Mesothelial cell of epicardium (in vitro differentiated cells): ENCODE measurements around the gene HNRNPDL. TPM values are rescaled to one million over a fixed set of nuclear protein-coding genes. Genes with fewer than 3 reads are reported as not detected.

Experiments
- DNase-seq, 2 experiments: peaks; one replicate each; pipeline ENCODE4 v3.0.0; 2021; ENCODE audit warnings: low spot score in 2 of 2; ENCODE audit not compliant: unreplicated experiment in 2 of 2
- H3K27ac Mint-ChIP-seq: 2 replicates; pipeline ENCODE4 v1.8.0; 2021; ENCODE audit warnings: mixed read lengths
- H3K27me3 Mint-ChIP-seq: 2 replicates; pipeline ENCODE4 v1.8.0; 2021; ENCODE audit warnings: low read depth, mixed read lengths
- H3K36me3 Mint-ChIP-seq: 2 replicates; pipeline ENCODE4 v1.8.0; 2021; ENCODE audit warnings: mixed read lengths
- H3K4me1 Mint-ChIP-seq: 2 replicates; pipeline ENCODE4 v1.8.0; 2021; ENCODE audit warnings: mixed read lengths
- H3K4me3 Mint-ChIP-seq: 2 replicates; pipeline ENCODE4 v1.8.0; 2021; ENCODE audit warnings: mild to moderate bottlenecking, moderate library complexity, mixed read lengths
- H3K9me3 Mint-ChIP-seq: 2 replicates; pipeline ENCODE4 v1.8.0; 2021; ENCODE audit warnings: mixed read lengths
- total RNA-seq: library from RNA; stranded (reverse); gene quantifications from 3 replicates; pipeline ENCODE4 v1.2.1, GENCODE V29; 2021
- TF ChIP-seq, protein P1 (sequence below): fragments of 200-600 bp; sonication (generic); IDR thresholded peaks from one replicate; pipeline ENCODE4 v1.5.0; 2021; ENCODE audit warnings: antibody characterized with exemption; ENCODE audit not compliant: unreplicated experiment

The HNRNPDL gene
- total RNA-seq, 1 donor from 2014 or later, result 467 TPM

GRCh38 chr4:82430964-82431745 lies 893 bp upstream of the HNRNPDL start:
- peaks cover 29% of the 10 kb centered on the region for H3K36me3 Mint-ChIP-seq

GRCh38 chr4:82429728-82430192 lies 502 bp downstream of the HNRNPDL start:
- H3K4me3 Mint-ChIP-seq, result peak overlapping the region; percentile 100
- peak overlapping the region; percentile 100 for H3K27ac Mint-ChIP-seq
- H3K27me3 Mint-ChIP-seq, result no peaks in the 10 kb centered on the region
- TF ChIP-seq, protein P1, sequence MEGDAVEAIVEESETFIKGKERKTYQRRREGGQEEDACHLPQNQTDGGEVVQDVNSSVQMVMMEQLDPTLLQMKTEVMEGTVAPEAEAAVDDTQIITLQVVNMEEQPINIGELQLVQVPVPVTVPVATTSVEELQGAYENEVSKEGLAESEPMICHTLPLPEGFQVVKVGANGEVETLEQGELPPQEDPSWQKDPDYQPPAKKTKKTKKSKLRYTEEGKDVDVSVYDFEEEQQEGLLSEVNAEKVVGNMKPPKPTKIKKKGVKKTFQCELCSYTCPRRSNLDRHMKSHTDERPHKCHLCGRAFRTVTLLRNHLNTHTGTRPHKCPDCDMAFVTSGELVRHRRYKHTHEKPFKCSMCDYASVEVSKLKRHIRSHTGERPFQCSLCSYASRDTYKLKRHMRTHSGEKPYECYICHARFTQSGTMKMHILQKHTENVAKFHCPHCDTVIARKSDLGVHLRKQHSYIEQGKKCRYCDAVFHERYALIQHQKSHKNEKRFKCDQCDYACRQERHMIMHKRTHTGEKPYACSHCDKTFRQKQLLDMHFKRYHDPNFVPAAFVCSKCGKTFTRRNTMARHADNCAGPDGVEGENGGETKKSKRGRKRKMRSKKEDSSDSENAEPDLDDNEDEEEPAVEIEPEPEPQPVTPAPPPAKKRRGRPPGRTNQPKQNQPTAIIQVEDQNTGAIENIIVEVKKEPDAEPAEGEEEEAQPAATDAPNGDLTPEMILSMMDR, result peak; percentile 42
- H3K4me1 Mint-ChIP-seq, result peaks cover 47% of the 10 kb centered on the region
- peaks cover 40% of the 10 kb centered on the region for H3K36me3 Mint-ChIP-seq
- H3K9me3 Mint-ChIP-seq, result no peaks in the 10 kb centered on the region
- no peak for DNase-seq

More at GRCh38 chr4:82430964-82431745, 893 bp upstream of the HNRNPDL start:
- H3K4me1 Mint-ChIP-seq, result peaks cover 37% of the 10 kb centered on the region
- peak overlapping the region; percentile 100 for H3K4me3 Mint-ChIP-seq
- DNase-seq, result peak in 1 of 2 experiments; percentile 45
- peak overlapping the region; percentile 93 for H3K27ac Mint-ChIP-seq
- H3K27me3 Mint-ChIP-seq, result no peaks in the 10 kb centered on the region
- TF ChIP-seq, protein P1, result no peak
- no peaks in the 10 kb centered on the region for H3K9me3 Mint-ChIP-seq

- no peaks in the 10 kb centered on the region for H3K27me3 Mint-ChIP-seq
- H3K27ac Mint-ChIP-seq, result peak overlapping the region; percentile 100
- H3K36me3 Mint-ChIP-seq, result peaks cover 45% of the 10 kb centered on the region
These were observed 1.1 kb downstream of the HNRNPDL start for GRCh38 chr4:82428969-82429727.

DNA sequence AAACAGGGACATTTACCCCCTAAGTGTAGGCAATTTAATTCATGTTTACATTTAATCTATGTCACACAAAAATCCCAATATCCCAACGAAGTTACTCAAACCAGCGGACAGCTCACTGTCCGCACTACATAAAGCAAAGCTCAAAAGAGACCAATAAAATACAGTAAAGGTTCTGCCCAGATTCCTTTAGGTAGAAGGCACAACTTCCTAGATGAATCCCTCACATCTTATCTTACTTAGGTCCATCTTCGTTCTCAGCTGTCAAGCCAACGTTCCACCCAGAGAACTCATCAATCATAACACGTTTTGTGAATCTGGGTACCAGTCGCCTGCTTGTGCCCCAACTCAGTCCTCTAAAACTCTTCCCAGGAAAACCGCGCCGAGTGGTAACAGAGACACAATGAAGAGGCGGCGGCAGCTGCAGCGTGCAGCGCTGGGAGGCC lies 1.7 kb downstream of the HNRNPDL start:
- peaks cover 45% of the 10 kb centered on the region for H3K4me1 Mint-ChIP-seq

More at GRCh38 chr4:82428969-82429727, 1.1 kb downstream of the HNRNPDL start:
- DNase-seq, result peak; percentile 90 to 99
- Mint-ChIP-seq H3K4me1 (peaks cover 47% of the 10 kb centered on the region), H3K4me3 (peak overlapping the region; percentile 100), H3K9me3 (no peaks in the 10 kb centered on the region)
- TF ChIP-seq, protein P1, result peak; percentile 98

DNA sequence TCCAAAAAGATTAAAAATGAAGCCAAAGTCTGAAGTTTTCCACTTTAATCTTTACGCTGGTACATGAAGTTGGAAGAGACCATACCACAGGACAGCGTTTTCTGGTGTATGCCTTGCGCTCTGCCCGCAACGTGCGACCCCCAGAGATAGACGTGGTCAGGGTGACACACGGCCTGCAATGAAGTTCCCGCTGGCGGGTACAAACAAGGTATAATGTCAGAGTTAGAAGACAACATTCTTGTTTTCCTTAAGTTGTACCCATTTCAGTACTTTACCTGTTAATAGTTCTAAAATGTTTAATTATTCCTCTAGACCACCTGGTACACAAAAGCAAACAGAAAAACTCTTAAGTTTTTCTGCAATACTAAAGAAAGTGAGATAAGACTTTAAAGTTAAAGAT lies 4.8 kb downstream of the HNRNPDL start:
- no peak overlapping the region for H3K4me3 Mint-ChIP-seq

More for the DNA sequence above, 1.7 kb downstream of the HNRNPDL start:
- Mint-ChIP-seq H3K9me3 (no peaks in the 10 kb centered on the region), H3K27me3 (no peaks in the 10 kb centered on the region), H3K4me3 (peak overlapping the region; percentile 100), H3K36me3 (peaks cover 48% of the 10 kb centered on the region), H3K27ac (peak overlapping the region; percentile 100)
- DNase-seq, result no peak
- TF ChIP-seq, protein P1, result no peak

More for the DNA sequence above, 4.8 kb downstream of the HNRNPDL start:
- H3K27me3 Mint-ChIP-seq, result no peaks in the 10 kb centered on the region
- peak overlapping the region; percentile 16 for H3K27ac Mint-ChIP-seq
- H3K9me3 Mint-ChIP-seq, result no peaks in the 10 kb centered on the region
- peaks cover 55% of the 10 kb centered on the region for H3K36me3 Mint-ChIP-seq
- no peak for DNase-seq
- peaks cover 30% of the 10 kb centered on the region for H3K4me1 Mint-ChIP-seq
- TF ChIP-seq, protein P1, result no peak
